Transverse colon (tissue), 4 donors: ENCODE results near the gene ACAD11. TPM values are rescaled to one million over a fixed set of nuclear protein-coding genes. Genes with fewer than 3 reads are reported as not detected.

ENCODE experiments used
- DNase-seq: peaks from one replicate; pipeline ENCODE4 v3.0.0-alpha.2; 2019
- H3K27ac ChIP-seq, 4 donors: fragments of 200-600 bp; sonication (generic); 2 replicates each; pipeline ENCODE4 v1.5.1; 2016 to 2018; ENCODE audit warnings: inconsistent platforms in 4 of 4
- H3K27me3 ChIP-seq: fragments of 200-600 bp; sonication (generic); 2 replicates; pipeline ENCODE4 v1.5.1; 2017; ENCODE audit warnings: inconsistent platforms
- H3K36me3 ChIP-seq, 4 donors: fragments of 200-600 bp; sonication (generic); 2 replicates each; pipeline ENCODE4 v1.5.1; 2017 to 2019; ENCODE audit warnings: inconsistent platforms in 4 of 4
- H3K4me1 ChIP-seq, 4 donors: fragments of 200-600 bp; sonication (generic); 2 replicates each; pipeline ENCODE4 v1.5.1; 2017 to 2020; ENCODE audit warnings: inconsistent platforms in 4 of 4
- H3K4me3 ChIP-seq, 4 donors: fragments of 200-600 bp; sonication (generic); 1 replicate in 1 of 4; 2 replicates in 3 of 4; pipeline versions ENCODE4 v1.5.1 to v1.6.1; 2017 to 2019; ENCODE audit warnings: inconsistent platforms in 4 of 4
- H3K9me3 ChIP-seq, 2 donors: fragments of 200-600 bp; sonication (generic); 2 replicates each; pipeline ENCODE4 v1.5.1; 2017 to 2019; ENCODE audit warnings: inconsistent platforms in 2 of 2
- EP300 ChIP-seq: sonication (generic); formaldehyde crosslinking; IDR thresholded peaks from one replicate; pipeline ENCODE4 v1.6.1; 2017; ENCODE audit warnings: antibody characterized with exemption, low read depth
- POLR2A ChIP-seq: fragments of 450-650 bp; IDR thresholded peaks from one replicate; pipeline ENCODE4 v1.6.1; 2016; ENCODE audit warnings: antibody characterized with exemption, mild to moderate bottlenecking, moderate library complexity
- POLR2AphosphoS5 ChIP-seq, 3 donors: sonication (generic); formaldehyde crosslinking; IDR thresholded peaks; one replicate each; pipeline ENCODE4 v1.6.1; 2016; ENCODE audit warnings: antibody characterized with exemption in 3 of 3
- WGBS, 2 donors: methylation state at CpG; one replicate each; pipeline ENCODE4 v1.1.5; 2018; ENCODE audit warnings: low coverage in 1 of 2; 5-methylcytosine and 5-hydroxymethylcytosine counted together
- in situ Hi-C, 4 donors: fragments of 200-750 bp; cut with MboI; loops; one replicate each; pipeline versions ENCODE4 v1.15.0 to v1.15.1; 2017; ENCODE audit warnings: low sequenced_read_pairs in 3 of 4, low pct_ligation_motif_present in 1 of 4, low pct_unique_long_range_greater_than_20kb in 1 of 4
- intact Hi-C: fragments of 100-400 bp; cut with DNase I; formaldehyde crosslinking; loops from one replicate; pipeline ENCODE4 v1.15.1; 2023; ENCODE audit warnings: low total_unique reads
- total RNA-seq, 4 donors: library from RNA; depleted of rRNA; stranded (reverse); fragments of >200 nt; gene quantifications; one replicate each; pipeline ENCODE4 v1.1.0, GENCODE V29; 2016
- TF ChIP-seq, protein P1 (sequence below), 5 experiments: fragments of 200-600 bp in 3 of 5; fragments of 450-650 bp in 2 of 5; sonication (generic) in 3 of 5; IDR thresholded peaks; 1 replicate in 2 of 5; 2 replicates in 3 of 5; pipeline ENCODE4 v1.5.1; 2016 to 2017; ENCODE audit warnings: antibody characterized with exemption in 5 of 5, inconsistent platforms in 3 of 5, mild to moderate bottlenecking in 2 of 5, moderate library complexity in 1 of 5

The ACAD11 gene
- total RNA-seq, 4 donors from 2014 or later, result 10.2 to 56.7 (median 20.9) TPM

DNA sequence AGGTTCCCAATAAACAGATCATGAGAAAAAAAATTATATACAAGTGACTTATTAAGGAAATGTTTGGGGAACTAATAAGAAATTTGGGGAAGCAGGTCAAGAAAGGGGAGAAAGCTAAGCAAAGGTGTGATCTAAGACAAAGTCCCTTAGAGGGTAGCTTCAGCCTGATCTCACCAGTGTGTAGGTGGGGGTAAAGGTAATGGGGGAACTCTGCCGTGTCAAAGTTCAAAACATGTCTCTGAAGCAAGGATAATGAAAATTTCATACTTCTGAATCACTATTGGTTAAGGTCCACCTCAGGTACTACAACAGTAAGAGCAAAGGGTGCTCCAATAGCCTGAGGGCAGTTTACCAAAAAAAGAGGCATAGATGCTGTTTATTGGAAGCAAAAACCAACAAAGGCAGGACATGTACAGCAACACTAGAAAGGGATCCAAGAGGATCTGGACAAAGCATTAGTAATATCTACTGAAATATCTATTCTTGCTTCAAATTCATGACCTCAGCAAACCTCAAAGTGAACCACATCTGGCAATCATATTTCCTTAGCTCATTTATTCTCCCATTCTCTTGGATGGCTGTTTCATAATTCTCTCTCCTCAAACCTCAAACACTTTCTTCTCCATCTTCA lies 6.9 kb downstream of the ACAD11 start:
- Histone ChIP-seq H3K9me3 (no peaks in the 10 kb centered on the region), H3K4me1 (no peaks in the 10 kb centered on the region), H3K36me3 (no peaks in the 10 kb centered on the region), H3K27ac (no peak overlapping the region), H3K27me3 (no peaks in the 10 kb centered on the region), H3K4me3 (no peak overlapping the region)
- no peak for TF ChIP-seq POLR2A
- TF ChIP-seq POLR2AphosphoS5 (IDR thresholded peaks at IDR 0.05), result no peak
- TF ChIP-seq, protein P1, sequence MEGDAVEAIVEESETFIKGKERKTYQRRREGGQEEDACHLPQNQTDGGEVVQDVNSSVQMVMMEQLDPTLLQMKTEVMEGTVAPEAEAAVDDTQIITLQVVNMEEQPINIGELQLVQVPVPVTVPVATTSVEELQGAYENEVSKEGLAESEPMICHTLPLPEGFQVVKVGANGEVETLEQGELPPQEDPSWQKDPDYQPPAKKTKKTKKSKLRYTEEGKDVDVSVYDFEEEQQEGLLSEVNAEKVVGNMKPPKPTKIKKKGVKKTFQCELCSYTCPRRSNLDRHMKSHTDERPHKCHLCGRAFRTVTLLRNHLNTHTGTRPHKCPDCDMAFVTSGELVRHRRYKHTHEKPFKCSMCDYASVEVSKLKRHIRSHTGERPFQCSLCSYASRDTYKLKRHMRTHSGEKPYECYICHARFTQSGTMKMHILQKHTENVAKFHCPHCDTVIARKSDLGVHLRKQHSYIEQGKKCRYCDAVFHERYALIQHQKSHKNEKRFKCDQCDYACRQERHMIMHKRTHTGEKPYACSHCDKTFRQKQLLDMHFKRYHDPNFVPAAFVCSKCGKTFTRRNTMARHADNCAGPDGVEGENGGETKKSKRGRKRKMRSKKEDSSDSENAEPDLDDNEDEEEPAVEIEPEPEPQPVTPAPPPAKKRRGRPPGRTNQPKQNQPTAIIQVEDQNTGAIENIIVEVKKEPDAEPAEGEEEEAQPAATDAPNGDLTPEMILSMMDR (IDR thresholded peaks at IDR 0.05), result no peak
- TF ChIP-seq EP300, result no peak
- in situ Hi-C loops (no loop called here), intact Hi-C loops (no loop called here)
- WGBS, 2 donors, result 86% methylated on average over 1 of the region's 1 CpG; no CpG with 5 or more reads in 1 of the 2 donors
- no peak for DNase-seq

GRCh38 chr3:132650153-132650552 lies 9.5 kb downstream of the ACAD11 start:
- in situ Hi-C loops, result no loop called here
- 94% methylated on average over 1 of the region's 1 CpG; no CpG with 5 or more reads in 1 of the 2 donors for WGBS, 2 donors
- Histone ChIP-seq H3K4me1 (no peaks in the 10 kb centered on the region), H3K9me3 (no peaks in the 10 kb centered on the region), H3K27me3 (no peaks in the 10 kb centered on the region), H3K36me3 (no peaks in the 10 kb centered on the region), H3K27ac (no peak overlapping the region), H3K4me3 (no peak overlapping the region)
- DNase-seq, result no peak
- TF ChIP-seq, protein P1 (IDR thresholded peaks at IDR 0.05), result no peak
- TF ChIP-seq POLR2AphosphoS5 (IDR thresholded peaks at IDR 0.05), result no peak
- TF ChIP-seq EP300, result no peak
- TF ChIP-seq POLR2A, result no peak
- intact Hi-C loops, result no loop called here

- Histone ChIP-seq H3K9me3 (no peaks in the 10 kb centered on the region), H3K36me3 (no peaks in the 10 kb centered on the region), H3K27me3 (no peaks in the 10 kb centered on the region), H3K4me1 (no peaks in the 10 kb centered on the region), H3K4me3 (no peak overlapping the region), H3K27ac (no peak overlapping the region)
- 100% methylated on average over 1 of the region's 1 CpG; no CpG with 5 or more reads in 1 of the 2 donors for WGBS, 2 donors
- intact Hi-C loops, result no loop called here
- in situ Hi-C loops, result loop anchor here (10.0 to 25.0 kb wide), 3 partner anchors 100 to 283 kb away; no protein-coding TSS in a partner anchor
- DNase-seq, result no peak
- TF ChIP-seq, protein P1 (IDR thresholded peaks at IDR 0.05), result no peak
- TF ChIP-seq POLR2AphosphoS5 (IDR thresholded peaks at IDR 0.05) (no peak), EP300 (no peak), POLR2A (no peak)
Measured at GRCh38 chr3:132645058-132645457, 14.6 kb downstream of the ACAD11 start.

GRCh38 chr3:132643366-132643765 lies 16.2 kb downstream of the ACAD11 start:
- Histone ChIP-seq H3K4me3 (no peak overlapping the region), H3K9me3 (no peaks in the 10 kb centered on the region), H3K27ac (no peak overlapping the region), H3K27me3 (no peaks in the 10 kb centered on the region), H3K4me1 (no peaks in the 10 kb centered on the region), H3K36me3 (peaks cover 0 to 7% (median 0%) of the 10 kb centered on the region in 4 donors)
- 63 to 83% methylated on average over 1 to 2 of the region's 2 CpGs for WGBS, 2 donors
- no peak for DNase-seq
- intact Hi-C loops (loop anchor here (5.0 kb wide), 1 partner anchor 106 kb away; no protein-coding TSS in a partner anchor), in situ Hi-C loops (loop anchor here (5.0 to 25.0 kb wide), 4 partner anchors 99 to 281 kb away; no protein-coding TSS in a partner anchor)
- TF ChIP-seq POLR2AphosphoS5 (IDR thresholded peaks at IDR 0.05) (no peak), EP300 (no peak), POLR2A (no peak)
- TF ChIP-seq, protein P1 (IDR thresholded peaks at IDR 0.05), result no peak
